ENCODE measurements around the gene VPS39.

Gene VPS39

GRCh38 chr15:42144841-42145375, 63.2 kb downstream of the VPS39 start:
- no peak for DNase-seq

GRCh38 chr15:42143866-42144625, 64.1 kb downstream of the VPS39 start:
- DNase-seq = no peak

GRCh38 chr15:42143356-42143755, 64.7 kb downstream of the VPS39 start:
- no peak for DNase-seq

- no peak for DNase-seq
These were observed 66.1 kb downstream of the VPS39 start for GRCh38 chr15:42141795-42142667.

- DNase-seq = no peak
These were observed 66.9 kb downstream of the VPS39 start for GRCh38 chr15:42141246-42141645.

GRCh38 chr15:42140383-42141070, 67.6 kb downstream of the VPS39 start:
- DNase-seq = no peak

- DNase-seq = no peak
These were observed 68.5 kb downstream of the VPS39 start for GRCh38 chr15:42139596-42139995.

GRCh38 chr15:42138968-42139386, 69.1 kb downstream of the VPS39 start:
- no peak for DNase-seq

- DNase-seq = no peak
These were observed 69.7 kb downstream of the VPS39 start for GRCh38 chr15:42138411-42138810.

GRCh38 chr15:42137461-42138261, 70.4 kb downstream of the VPS39 start:
- no peak for DNase-seq

- no peak for DNase-seq
These were observed 71.6 kb downstream of the VPS39 start for GRCh38 chr15:42136513-42136912.

- no peak for DNase-seq
These were observed 72.8 kb downstream of the VPS39 start for GRCh38 chr15:42135351-42135750.

GRCh38 chr15:42134617-42135245, 73.4 kb downstream of the VPS39 start:
- DNase-seq = no peak

- no peak for DNase-seq
These were observed 74.1 kb downstream of the VPS39 start for GRCh38 chr15:42133886-42134502.

- no peak for DNase-seq
These were observed 74.7 kb downstream of the VPS39 start for GRCh38 chr15:42133356-42133755.

GRCh38 chr15:42131826-42132806, 76.0 kb downstream of the VPS39 start:
- no peak for DNase-seq

GRCh38 chr15:42131006-42131405, 77.1 kb downstream of the VPS39 start:
- no peak for DNase-seq

- no peak for DNase-seq
These were observed 77.7 kb downstream of the VPS39 start for GRCh38 chr15:42130246-42130986.

GRCh38 chr15:42129364-42129763, 78.7 kb downstream of the VPS39 start:
- no peak for DNase-seq
